Smooth muscle cell (in vitro differentiated cells): Measurements from ENCODE around the gene TNFAIP1. TPM values are rescaled to one million over a fixed set of nuclear protein-coding genes. Genes with fewer than 3 reads are reported as not detected.

ENCODE experiments used
- DNase-seq: peaks from one replicate; lab custom pipeline; 2025; ENCODE audit not compliant: unreplicated experiment; lab: John Stamatoyannopoulos, UW
- H2AFZ ChIP-seq: fragments of 200-600 bp; sonication (generic); 2 replicates; pipeline ENCODE4 v1.6.0; 2016; ENCODE audit warnings: antibody characterized with exemption, low read depth, mild to moderate bottlenecking
- H3F3A ChIP-seq: fragments of 200-600 bp; sonication (generic); 2 replicates; pipeline ENCODE4 v1.6.0; 2017; ENCODE audit warnings: antibody characterized with exemption, low read depth
- H3K27ac ChIP-seq: fragments of 200-600 bp; sonication (generic); 2 replicates; pipeline ENCODE4 v1.5.1; 2016; ENCODE audit warnings: low read depth, mild to moderate bottlenecking
- H3K27me3 ChIP-seq: fragments of 200-600 bp; sonication (generic); 2 replicates; pipeline ENCODE4 v1.6.1; 2016; ENCODE audit warnings: low read depth, mild to moderate bottlenecking
- H3K36me3 ChIP-seq: fragments of 200-600 bp; sonication (generic); 2 replicates; pipeline ENCODE4 v1.5.1; 2016; ENCODE audit warnings: low read depth
- H3K4me1 ChIP-seq: fragments of 200-600 bp; sonication (generic); 2 replicates; pipeline ENCODE4 v1.5.1; 2016; ENCODE audit warnings: low read depth
- H3K4me2 ChIP-seq: fragments of 200-600 bp; sonication (generic); 2 replicates; pipeline ENCODE4 v1.6.0; 2016; ENCODE audit warnings: mild to moderate bottlenecking
- H3K4me3 ChIP-seq: fragments of 200-600 bp; sonication (generic); 2 replicates; pipeline ENCODE4 v1.5.1; 2016; ENCODE audit warnings: mild to moderate bottlenecking
- H3K79me2 ChIP-seq: fragments of 200-600 bp; sonication (generic); 2 replicates; pipeline ENCODE4 v1.6.0; 2016; ENCODE audit warnings: low read depth, mild to moderate bottlenecking
- H3K9ac ChIP-seq: fragments of 200-600 bp; sonication (generic); 2 replicates; pipeline ENCODE4 v1.6.0; 2016; ENCODE audit warnings: low read depth
- H3K9me3 ChIP-seq: fragments of 200-600 bp; sonication (generic); replicated peaks from 2 replicates; pipeline ENCODE4 v1.5.1; 2016; ENCODE audit warnings: low read depth
- H4K20me1 ChIP-seq: fragments of 200-600 bp; sonication (generic); 2 replicates; pipeline ENCODE4 v1.6.0; 2016; ENCODE audit warnings: low read depth
- CTCF ChIP-seq: fragments of 200-600 bp; sonication (generic); IDR thresholded peaks from 2 replicates; pipeline ENCODE4 v1.5.1; 2017; ENCODE audit warnings: borderline replicate concordance, mild to moderate bottlenecking, antibody characterized with exemption; ENCODE audit not compliant: insufficient read depth, poor library complexity, severe bottlenecking
- WGBS: methylation state at CpG from one replicate; pipeline ENCODE4 v1.1.7; 2016; ENCODE audit warnings: low lambda C conversion rate; 5-methylcytosine and 5-hydroxymethylcytosine counted together
- polyA plus RNA-seq: library from polyadenylated mRNA; unstranded; fragments of >200 nt; fragmentation: Nextera tagmentation; extraction: Ambion mirVana; gene quantifications from 2 replicates; pipeline ENCODE4 v1.2.1, GENCODE V29; 2016
- total RNA-seq: library from RNA; depleted of rRNA; stranded (reverse); fragments of >200 nt; gene quantifications from 2 replicates; pipeline ENCODE4 v1.2.3, GENCODE V29; 2014

The TNFAIP1 gene
- total and polyA plus RNA-seq, 2 experiments from 2014 or later = 75.0 to 81.0 TPM

- H3K4me1 ChIP-seq = no peaks in the 10 kb centered on the region
- H3K4me2 ChIP-seq = no peak overlapping the region
- no peaks in the 10 kb centered on the region for H3K27me3 ChIP-seq
- peaks cover 50% of the 10 kb centered on the region for H4K20me1 ChIP-seq
- H3K9me3 ChIP-seq = no peaks in the 10 kb centered on the region
- peaks cover 30% of the 10 kb centered on the region for H3F3A ChIP-seq
- no peak for DNase-seq
- 91% methylated on average over 13 of the region's 13 CpGs for WGBS
- H2AFZ ChIP-seq = no peak overlapping the region
- H3K79me2 ChIP-seq = no peaks in the 10 kb centered on the region
- H3K4me3 ChIP-seq = no peak overlapping the region
- H3K36me3 ChIP-seq = peaks cover 4% of the 10 kb centered on the region
- H3K27ac ChIP-seq = peak overlapping the region; percentile 85
- no peak for TF ChIP-seq CTCF
- no peak overlapping the region for H3K9ac ChIP-seq
These were observed 10.0 kb downstream of the TNFAIP1 start for GRCh38 chr17:28345419-28346198.

GRCh38 chr17:28346199-28346580 lies 10.6 kb downstream of the TNFAIP1 start:
- Histone ChIP-seq H4K20me1 (peaks cover 44% of the 10 kb centered on the region), H3K9ac (peak overlapping the region; percentile 12), H3F3A (peaks cover 30% of the 10 kb centered on the region), H3K9me3 (no peaks in the 10 kb centered on the region), H3K79me2 (no peaks in the 10 kb centered on the region), H3K4me3 (no peak overlapping the region), H3K27me3 (no peaks in the 10 kb centered on the region), H3K36me3 (peaks cover 4% of the 10 kb centered on the region), H2AFZ (no peak overlapping the region), H3K27ac (peak overlapping the region; percentile 85), H3K4me1 (no peaks in the 10 kb centered on the region), H3K4me2 (no peak overlapping the region)
- no peak for DNase-seq
- TF ChIP-seq CTCF = no peak
- 87% methylated on average over 2 of the region's 2 CpGs for WGBS

GRCh38 chr17:28346746-28347246 lies 11.2 kb downstream of the TNFAIP1 start:
- Histone ChIP-seq H3K4me1 (no peaks in the 10 kb centered on the region), H3K27me3 (no peaks in the 10 kb centered on the region), H3K79me2 (no peaks in the 10 kb centered on the region), H3K27ac (peak overlapping the region; percentile 85), H3K4me2 (peak overlapping the region; percentile 31), H4K20me1 (peaks cover 40% of the 10 kb centered on the region), H3K36me3 (peaks cover 4% of the 10 kb centered on the region), H2AFZ (no peak overlapping the region), H3K9ac (peak overlapping the region; percentile 12), H3K9me3 (no peaks in the 10 kb centered on the region), H3F3A (peaks cover 30% of the 10 kb centered on the region), H3K4me3 (no peak overlapping the region)
- 81% methylated on average over 7 of the region's 7 CpGs for WGBS
- peak; percentile 19 for TF ChIP-seq CTCF
- no peak for DNase-seq
